ENCODE measurements around the gene KATNAL2. TPM values are rescaled to one million over a fixed set of nuclear protein-coding genes. Genes with fewer than 3 reads are reported as not detected.

Gene KATNAL2
- total and polyA plus RNA-seq, 5 donors = 5.0 to 7.0 (median 6.0) TPM

DNA sequence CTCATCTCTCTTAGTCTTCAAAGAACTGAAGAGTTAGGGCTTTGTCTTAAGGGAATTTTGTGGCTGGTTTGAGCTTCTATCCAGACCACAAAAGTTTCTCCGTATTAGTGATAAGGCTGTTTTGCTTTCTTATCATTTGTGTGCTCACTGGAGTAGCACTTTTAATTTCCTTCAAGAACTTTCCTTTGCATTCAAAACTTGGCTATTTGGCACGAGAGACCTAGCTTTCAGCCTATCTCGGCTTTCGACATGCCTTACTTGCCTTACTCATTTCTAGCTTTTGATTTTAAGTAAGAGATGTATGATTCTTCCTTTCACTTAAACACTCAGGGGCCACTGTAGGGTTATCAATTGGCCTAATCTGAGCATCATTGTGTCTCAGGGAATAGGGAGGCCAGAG is 203.0 kb downstream of the KATNAL2 start:
- DNase-seq (no peak), ATAC-seq (no peak)
- 72% methylated on average over 4 of the region's 4 CpGs for WGBS
- H3K4me3 ChIP-seq (ENCODE audit: low read length) = no peak overlapping the region
- intact Hi-C loops (cut with DNase I) = no loop called here
- no peak overlapping the region for H3K27ac ChIP-seq (ENCODE audit: low read length)
- no peaks in the 10 kb centered on the region for H3K27me3 ChIP-seq (ENCODE audit: control insufficient read depth, insufficient read depth)
- no peaks in the 10 kb centered on the region for H3K4me1 ChIP-seq (ENCODE audit: control insufficient read depth, insufficient read depth, low read length)
- no peaks in the 10 kb centered on the region for H3K9me3 ChIP-seq (ENCODE audit: control insufficient read depth, low read length)

DNA sequence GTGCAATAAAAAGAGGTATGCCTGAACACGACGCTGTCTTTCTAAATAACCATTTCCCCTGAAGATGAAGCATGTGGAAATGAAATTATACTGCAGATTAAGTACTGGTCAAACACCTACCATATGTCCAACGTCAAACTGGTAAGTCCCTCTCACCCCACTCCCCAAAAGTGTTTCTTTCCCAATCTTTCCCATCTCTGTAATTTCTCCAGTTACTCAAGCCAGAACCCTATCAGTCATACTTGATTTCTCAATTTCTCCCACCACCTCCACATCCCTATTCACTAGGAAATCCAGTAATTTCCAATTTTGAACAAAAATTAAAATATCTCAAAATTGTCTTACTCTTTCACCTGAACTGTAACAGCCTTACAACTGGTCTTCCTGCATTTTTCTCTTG is 203.7 kb downstream of the KATNAL2 start:
- no peak overlapping the region for H3K27ac ChIP-seq (ENCODE audit: low read length)
- 95% methylated on average over 3 of the region's 3 CpGs for WGBS

DNA sequence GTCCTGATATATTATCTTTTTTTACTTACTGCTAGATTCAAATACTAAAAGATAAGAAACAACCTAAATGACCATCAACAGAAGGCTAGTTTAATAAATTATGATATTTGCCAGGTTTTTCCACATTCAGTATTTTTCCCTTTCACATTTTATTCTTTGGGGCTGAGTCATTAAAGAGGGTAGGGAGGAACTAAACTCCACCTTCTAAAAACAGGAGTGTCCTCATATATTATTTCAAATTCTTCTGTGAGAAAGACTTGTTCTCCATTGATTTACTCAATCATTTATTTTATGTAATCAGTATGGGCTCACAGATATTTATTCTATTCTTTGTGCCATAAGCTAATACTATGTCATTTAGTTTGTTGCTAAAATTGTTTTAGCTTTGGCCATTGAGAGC is 223.9 kb downstream of the KATNAL2 start:
- Histone ChIP-seq H3K4me1 (ENCODE audit: control insufficient read depth, insufficient read depth, low read length) (no peaks in the 10 kb centered on the region), H3K27me3 (ENCODE audit: control insufficient read depth, insufficient read depth) (no peaks in the 10 kb centered on the region), H3K9me3 (ENCODE audit: control insufficient read depth, low read length) (no peaks in the 10 kb centered on the region), H3K4me3 (ENCODE audit: low read length) (no peak overlapping the region), H3K27ac (ENCODE audit: low read length) (no peak overlapping the region)
- ATAC-seq (no peak), DNase-seq (no peak)
- intact Hi-C loops (cut with DNase I) = loop anchor here in 1 of 4 donors (10.0 kb wide), 1 partner anchor 64 kb away; no protein-coding TSS in a partner anchor

More for the DNA sequence above, 203.7 kb downstream of the KATNAL2 start:
- H3K27me3 ChIP-seq (ENCODE audit: control insufficient read depth, insufficient read depth) = no peaks in the 10 kb centered on the region
- H3K4me1 ChIP-seq (ENCODE audit: control insufficient read depth, insufficient read depth, low read length) = no peaks in the 10 kb centered on the region
- no peak overlapping the region for H3K4me3 ChIP-seq (ENCODE audit: low read length)
- DNase-seq = no peak
- intact Hi-C loops (cut with DNase I) = no loop called here
- H3K9me3 ChIP-seq (ENCODE audit: control insufficient read depth, low read length) = no peaks in the 10 kb centered on the region
- no peak for ATAC-seq

DNA sequence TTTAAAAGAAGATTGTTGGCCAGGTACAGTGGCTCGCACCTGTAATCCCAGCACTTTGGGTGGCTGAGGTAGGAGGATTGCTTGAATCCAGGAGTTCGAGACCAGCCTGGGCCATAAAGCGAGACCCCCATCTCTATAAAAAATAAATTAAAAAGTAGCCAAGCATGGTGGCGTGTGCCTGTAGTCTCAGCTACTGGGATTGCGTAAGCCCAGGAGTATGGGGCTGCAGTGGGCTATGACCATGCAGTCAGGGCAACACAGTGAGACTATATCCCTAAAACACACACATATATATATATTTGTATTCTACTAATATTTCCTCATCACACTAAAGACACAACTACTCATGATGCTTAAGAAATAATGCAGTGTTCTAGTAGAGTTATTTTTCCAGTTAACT is 225.8 kb downstream of the KATNAL2 start:
- no peaks in the 10 kb centered on the region for H3K9me3 ChIP-seq (ENCODE audit: control insufficient read depth, low read length)
- H3K4me1 ChIP-seq (ENCODE audit: control insufficient read depth, insufficient read depth, low read length) = no peaks in the 10 kb centered on the region
- no peak overlapping the region for H3K4me3 ChIP-seq (ENCODE audit: low read length)
- no peaks in the 10 kb centered on the region for H3K27me3 ChIP-seq (ENCODE audit: control insufficient read depth, insufficient read depth)
- intact Hi-C loops (cut with DNase I) = loop anchor here in 1 of 4 donors (10.0 kb wide), 1 partner anchor 62 kb away; no protein-coding TSS in a partner anchor
- 97% methylated on average over 5 of the region's 5 CpGs for WGBS
- no peak for DNase-seq
- no peak for ATAC-seq
- no peak overlapping the region for H3K27ac ChIP-seq (ENCODE audit: low read length)

DNA sequence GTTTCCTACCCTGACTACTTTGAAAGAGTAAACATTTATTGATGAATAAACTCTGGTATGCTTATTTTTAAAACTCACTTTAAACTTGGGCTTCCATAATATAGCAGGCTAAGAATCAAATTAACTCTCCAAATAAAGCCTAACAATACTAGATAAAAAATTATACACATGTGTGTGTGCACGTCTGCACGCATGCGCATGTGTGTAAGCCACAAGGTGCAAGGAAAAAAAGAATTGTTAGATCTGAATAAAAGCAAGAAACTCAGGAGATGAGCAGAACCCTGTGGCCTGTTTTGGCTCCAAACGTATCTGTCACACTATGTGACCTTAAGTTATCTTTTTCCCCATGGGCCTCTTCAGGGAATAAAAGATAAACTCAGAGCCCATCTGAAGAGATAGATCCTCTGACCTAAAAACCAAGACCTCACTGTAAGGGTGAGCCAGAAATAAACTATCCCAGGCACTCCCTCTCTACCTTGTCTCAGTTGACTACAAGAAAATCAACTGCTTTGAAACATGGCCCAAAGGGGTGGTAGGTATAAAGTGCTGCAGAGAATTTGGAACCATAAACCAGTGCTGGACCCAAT is 226.6 kb downstream of the KATNAL2 start:
- no peaks in the 10 kb centered on the region for H3K27me3 ChIP-seq (ENCODE audit: control insufficient read depth, insufficient read depth)
- no peaks in the 10 kb centered on the region for H3K9me3 ChIP-seq (ENCODE audit: control insufficient read depth, low read length)
- 82% methylated on average over 4 of the region's 4 CpGs for WGBS
- intact Hi-C loops (cut with DNase I) = loop anchor here in 1 of 4 donors (10.0 kb wide), 1 partner anchor 61 kb away; no protein-coding TSS in a partner anchor
- ATAC-seq (no peak), DNase-seq (no peak)
- H3K4me1 ChIP-seq (ENCODE audit: control insufficient read depth, insufficient read depth, low read length) = no peaks in the 10 kb centered on the region
- no peak overlapping the region for H3K27ac ChIP-seq (ENCODE audit: low read length)
- H3K4me3 ChIP-seq (ENCODE audit: low read length) = no peak overlapping the region

DNA sequence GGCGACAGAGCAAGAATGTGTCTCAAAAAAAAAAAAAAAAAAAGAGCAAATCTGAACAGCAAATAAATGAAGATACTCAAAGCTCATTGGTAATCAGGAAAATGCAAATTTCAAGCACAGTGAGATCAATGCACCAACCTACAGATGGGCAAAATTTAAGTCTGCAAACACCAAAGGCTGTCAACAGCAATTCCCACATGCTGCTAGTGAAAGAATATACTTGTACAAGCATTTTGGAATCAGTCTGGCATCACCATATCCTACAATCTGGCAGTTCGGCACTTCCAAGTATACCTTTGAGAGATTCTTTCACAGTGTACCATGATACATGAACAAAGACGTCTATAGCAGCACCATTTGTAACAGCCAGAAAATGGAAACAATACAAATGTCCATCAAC is 228.8 kb downstream of the KATNAL2 start:
- Histone ChIP-seq H3K4me1 (ENCODE audit: control insufficient read depth, insufficient read depth, low read length) (peaks cover 2% of the 10 kb centered on the region), H3K9me3 (ENCODE audit: control insufficient read depth, low read length) (no peaks in the 10 kb centered on the region), H3K27me3 (ENCODE audit: control insufficient read depth, insufficient read depth) (no peaks in the 10 kb centered on the region), H3K27ac (ENCODE audit: low read length) (no peak overlapping the region), H3K4me3 (ENCODE audit: low read length) (no peak overlapping the region)
- intact Hi-C loops (cut with DNase I) = loop anchor here in 1 of 4 donors (10.0 kb wide), 1 partner anchor 59 kb away; no protein-coding TSS in a partner anchor
- 85% methylated on average over 3 of the region's 3 CpGs for WGBS
- ATAC-seq (no peak), DNase-seq (no peak)

DNA sequence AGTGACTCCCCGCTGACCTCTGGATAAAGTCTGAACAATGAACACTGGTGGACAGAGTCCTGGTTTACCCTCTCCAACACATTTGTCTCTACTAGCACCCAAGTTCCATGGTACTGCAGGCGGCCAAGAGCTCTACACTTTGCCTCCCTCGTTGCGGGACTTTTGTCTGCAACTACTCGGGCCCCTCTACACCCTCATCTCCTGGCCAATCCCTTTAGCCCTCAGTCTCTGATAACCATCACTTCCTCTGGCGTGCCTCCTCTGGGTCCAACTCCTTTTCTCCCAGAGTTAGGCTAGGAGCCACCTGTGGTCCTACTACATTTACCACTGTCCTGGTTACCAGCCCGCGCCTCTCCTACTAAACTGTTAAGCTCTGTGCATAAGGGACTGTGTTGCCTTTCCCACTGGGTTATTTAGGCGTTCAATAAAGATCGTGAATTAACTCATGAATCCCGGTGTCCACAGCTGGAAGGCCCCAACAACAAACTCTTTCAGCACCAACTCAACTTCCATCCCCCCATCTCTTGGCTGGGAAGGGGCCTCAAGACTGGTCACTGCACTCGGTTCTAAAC is 232.1 kb downstream of the KATNAL2 start:
- ATAC-seq = peak in 1 of 2 donors; percentile 10
- intact Hi-C loops (cut with DNase I) = loop anchor here in 1 of 4 donors (10.0 kb wide), 1 partner anchor 55 kb away; no protein-coding TSS in a partner anchor
- peaks cover 2% of the 10 kb centered on the region for H3K4me1 ChIP-seq (ENCODE audit: control insufficient read depth, insufficient read depth, low read length)
- no peaks in the 10 kb centered on the region for H3K9me3 ChIP-seq (ENCODE audit: control insufficient read depth, low read length)
- H3K27me3 ChIP-seq (ENCODE audit: control insufficient read depth, insufficient read depth) = no peaks in the 10 kb centered on the region
- H3K27ac ChIP-seq (ENCODE audit: low read length) = peak overlapping the region; percentile 80
- peak in 1 of 3 donors; percentile 38 for DNase-seq
- WGBS = 23% methylated on average over 12 of the region's 12 CpGs
- H3K4me3 ChIP-seq (ENCODE audit: low read length) = peak overlapping the region; percentile 72

DNA sequence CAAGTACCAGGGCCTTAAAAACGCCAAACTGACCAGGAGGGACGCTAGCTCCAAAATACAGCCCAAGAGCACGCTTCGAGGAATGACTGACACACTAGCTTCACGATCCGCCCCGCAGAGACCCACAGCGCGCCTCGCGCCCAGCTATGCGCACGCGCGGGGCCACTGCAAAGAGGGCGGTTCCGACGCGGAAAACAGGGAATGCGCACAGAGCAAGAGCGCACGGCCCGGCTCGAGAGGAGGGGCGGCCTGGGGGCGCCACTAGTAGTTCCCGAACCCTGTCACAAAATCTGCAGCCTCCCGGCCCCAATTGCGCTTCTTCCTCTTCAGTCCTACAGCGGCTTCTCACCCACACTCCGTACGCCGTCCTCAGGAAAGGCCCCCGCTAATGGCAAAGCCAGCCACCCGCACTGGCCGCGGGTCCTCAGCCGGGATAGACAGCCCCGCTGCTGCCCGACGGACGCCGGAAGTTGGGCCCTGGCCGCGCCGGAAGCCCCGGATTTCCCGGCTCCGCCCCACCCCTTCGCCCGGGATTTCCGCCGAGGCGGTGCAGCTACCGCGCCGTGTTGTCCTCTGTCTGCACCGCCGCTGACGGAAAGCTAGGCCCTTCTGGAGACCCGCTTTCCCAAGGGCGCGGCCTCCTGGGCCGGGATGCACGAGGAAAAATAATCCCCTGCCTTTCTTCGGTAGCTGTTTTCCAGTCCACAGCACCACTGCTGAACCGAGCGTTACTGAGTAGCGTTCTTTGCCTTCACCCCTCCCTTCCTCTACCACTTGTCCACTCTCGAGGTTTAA is 232.8 kb downstream of the KATNAL2 start, which contains the start of gene HDHD2:
HDHD2 (minus strand) TSS at position 472 of the 795 bp plus-strand sequence. CDS start 14,061 bp downstream, outside the sequence.
- H3K9me3 ChIP-seq (ENCODE audit: control insufficient read depth, low read length) = no peaks in the 10 kb centered on the region
- DNase-seq = peak; percentile 87 to 95 (median 94)
- H3K27me3 ChIP-seq (ENCODE audit: control insufficient read depth, insufficient read depth) = no peaks in the 10 kb centered on the region
- peak within 1 kb of the TSS; percentile 72 for H3K4me3 ChIP-seq (ENCODE audit: low read length)
- H3K27ac ChIP-seq (ENCODE audit: low read length) = peak within 1 kb of the TSS; percentile 80
- H3K4me1 ChIP-seq (ENCODE audit: control insufficient read depth, insufficient read depth, low read length) = peaks cover 2% of the 10 kb centered on the region
- ATAC-seq = peak; percentile 98
- under 1% methylated on average over 70 of the region's 70 CpGs for WGBS
- intact Hi-C loops (cut with DNase I) = no loop called here

DNA sequence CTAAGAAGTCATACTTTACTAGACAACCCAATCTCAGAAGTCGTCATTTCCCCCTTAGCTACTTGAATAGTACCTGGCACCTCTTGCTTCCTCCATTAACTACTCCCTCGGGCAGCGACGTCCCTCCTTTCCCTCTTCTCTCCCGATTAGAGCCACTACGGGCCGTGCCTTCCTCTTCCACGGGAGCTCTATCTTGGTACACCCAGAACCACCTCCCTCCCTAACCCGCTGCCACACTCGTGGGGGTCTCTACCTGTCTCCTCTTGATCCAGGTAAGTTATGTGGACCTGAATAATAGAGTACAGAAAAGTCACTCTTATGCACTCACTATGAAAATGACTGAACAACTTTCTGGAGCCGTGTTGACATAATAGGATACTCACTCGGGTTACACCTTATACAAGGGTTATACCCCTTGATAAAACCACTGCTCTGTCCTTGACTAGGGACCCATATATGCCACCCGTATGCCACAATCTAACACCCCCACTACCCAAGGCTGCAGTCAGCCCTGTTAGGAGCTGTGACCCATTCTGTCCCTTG is 233.5 kb downstream of the KATNAL2 start:
- no peaks in the 10 kb centered on the region for H3K9me3 ChIP-seq (ENCODE audit: control insufficient read depth, low read length)
- intact Hi-C loops (cut with DNase I) = no loop called here
- peak overlapping the region; percentile 72 for H3K4me3 ChIP-seq (ENCODE audit: low read length)

DNA sequence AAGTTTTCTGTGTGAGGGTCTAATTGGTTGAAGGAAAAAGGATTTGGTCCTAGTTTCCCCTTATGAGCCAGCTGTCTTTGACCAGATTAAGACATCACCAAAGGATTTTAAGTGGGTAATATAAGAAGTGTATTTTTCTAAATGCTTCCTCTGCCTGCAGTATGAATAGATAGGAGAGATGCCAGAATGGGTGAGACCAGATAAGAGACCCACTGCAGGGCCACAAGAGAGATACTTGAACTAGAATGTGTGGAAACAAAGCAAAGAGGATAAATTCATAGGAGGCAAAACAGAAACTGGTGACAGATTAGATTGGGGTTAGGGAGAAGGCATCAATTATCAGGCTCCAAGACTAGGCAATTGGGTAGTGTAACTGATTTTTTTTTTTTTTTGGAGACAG is 234.0 kb downstream of the KATNAL2 start:
- no peaks in the 10 kb centered on the region for H3K9me3 ChIP-seq (ENCODE audit: control insufficient read depth, low read length)
- ATAC-seq (no peak), DNase-seq (no peak)
- H3K4me3 ChIP-seq (ENCODE audit: low read length) = no peak overlapping the region
- peaks cover 2% of the 10 kb centered on the region for H3K4me1 ChIP-seq (ENCODE audit: control insufficient read depth, insufficient read depth, low read length)
- no peaks in the 10 kb centered on the region for H3K27me3 ChIP-seq (ENCODE audit: control insufficient read depth, insufficient read depth)
- peak overlapping the region; percentile 80 for H3K27ac ChIP-seq (ENCODE audit: low read length)
- intact Hi-C loops (cut with DNase I) = no loop called here

More for the DNA sequence above, 233.5 kb downstream of the KATNAL2 start:
- Histone ChIP-seq H3K4me1 (ENCODE audit: control insufficient read depth, insufficient read depth, low read length) (peaks cover 2% of the 10 kb centered on the region), H3K27me3 (ENCODE audit: control insufficient read depth, insufficient read depth) (no peaks in the 10 kb centered on the region), H3K27ac (ENCODE audit: low read length) (peak overlapping the region; percentile 80)
- peak; percentile 29 to 47 for ATAC-seq
- 5% methylated on average over 13 of the region's 13 CpGs for WGBS
- DNase-seq = peak in 1 of 3 donors; percentile 44

Data from right cardiac atrium (tissue), 5 donors.